ENCODE data around the gene EN2.

DNA sequence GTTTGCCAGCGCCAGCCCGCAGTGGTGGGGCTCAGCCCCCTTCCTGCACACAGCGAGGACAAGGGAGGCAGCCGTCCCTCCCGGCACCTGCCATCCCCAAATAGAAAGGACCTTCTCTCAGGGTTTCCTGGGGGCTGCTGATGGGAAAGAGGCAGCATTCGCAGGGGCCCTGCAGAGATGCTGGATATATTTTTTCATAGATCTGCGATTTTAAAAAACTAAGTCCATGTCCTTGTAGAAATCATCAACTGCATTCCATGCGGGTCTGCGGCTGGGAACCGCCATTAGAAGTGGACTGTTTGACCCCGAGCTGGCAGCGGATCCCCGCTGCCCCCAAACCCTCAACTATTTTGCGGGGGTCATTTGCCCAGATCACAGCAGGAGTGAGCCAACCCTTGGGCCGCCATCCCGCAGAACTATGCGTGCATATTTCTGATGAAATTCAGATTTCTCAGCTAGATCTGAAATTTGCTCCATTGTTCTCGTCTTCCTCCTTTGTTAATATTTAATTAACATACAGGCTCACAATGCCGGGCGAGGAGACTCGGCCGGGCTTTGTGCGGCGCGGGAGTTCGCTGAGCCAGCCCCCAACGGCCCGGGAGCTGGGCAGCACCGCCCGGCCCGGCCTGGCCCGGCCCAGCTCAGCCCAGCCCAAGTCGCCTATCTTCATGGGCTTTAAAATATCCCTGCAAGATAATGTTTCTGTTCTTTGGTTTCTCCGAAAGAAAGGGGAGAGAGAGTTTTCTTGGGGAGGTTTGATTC lies 2.0 kb downstream of the EN2 start:
- TF ChIP-seq BHLHE40 (IDR thresholded peaks at IDR 0.05; ENCODE audit: borderline replicate concordance) (no peak), FOXA1 (IDR thresholded peaks at IDR 0.05) (no peak)
